IPS-20b (cell line): ENCODE results near the gene SDHAF4.

Experiments
- H3K27ac ChIP-seq: one replicate; pipeline ENCODE4 v1.5.1; 2013; ENCODE audit warnings: low read length
- H3K27me3 ChIP-seq: 2 replicates; pipeline ENCODE4 v1.6.1; 2013; ENCODE audit warnings: mild to moderate bottlenecking, low read length, inconsistent platforms; ENCODE audit not compliant: insufficient read depth
- H3K36me3 ChIP-seq: 2 replicates; pipeline ENCODE4 v1.6.1; 2013; ENCODE audit warnings: low read depth, mild to moderate bottlenecking, inconsistent platforms, low read length, moderate library complexity; ENCODE audit not compliant: insufficient read depth
- H3K4me1 ChIP-seq: 2 replicates; pipeline ENCODE4 v1.6.1; 2013; ENCODE audit warnings: mild to moderate bottlenecking, control low read depth, inconsistent platforms, low read length, moderate library complexity; ENCODE audit not compliant: insufficient read depth
- H3K4me3 ChIP-seq: 2 replicates; pipeline ENCODE4 v1.5.1; 2013; ENCODE audit warnings: mild to moderate bottlenecking, low read length, inconsistent platforms
- H3K9ac ChIP-seq: 2 replicates; pipeline ENCODE4 v1.6.1; 2013; ENCODE audit warnings: low read depth, mild to moderate bottlenecking, inconsistent platforms, low read length, moderate library complexity
- H3K9me3 ChIP-seq: 2 replicates; pipeline ENCODE4 v1.6.1; 2013; ENCODE audit warnings: mild to moderate bottlenecking, low read depth, low read length, inconsistent platforms; ENCODE audit not compliant: insufficient read depth

The SDHAF4 gene

DNA sequence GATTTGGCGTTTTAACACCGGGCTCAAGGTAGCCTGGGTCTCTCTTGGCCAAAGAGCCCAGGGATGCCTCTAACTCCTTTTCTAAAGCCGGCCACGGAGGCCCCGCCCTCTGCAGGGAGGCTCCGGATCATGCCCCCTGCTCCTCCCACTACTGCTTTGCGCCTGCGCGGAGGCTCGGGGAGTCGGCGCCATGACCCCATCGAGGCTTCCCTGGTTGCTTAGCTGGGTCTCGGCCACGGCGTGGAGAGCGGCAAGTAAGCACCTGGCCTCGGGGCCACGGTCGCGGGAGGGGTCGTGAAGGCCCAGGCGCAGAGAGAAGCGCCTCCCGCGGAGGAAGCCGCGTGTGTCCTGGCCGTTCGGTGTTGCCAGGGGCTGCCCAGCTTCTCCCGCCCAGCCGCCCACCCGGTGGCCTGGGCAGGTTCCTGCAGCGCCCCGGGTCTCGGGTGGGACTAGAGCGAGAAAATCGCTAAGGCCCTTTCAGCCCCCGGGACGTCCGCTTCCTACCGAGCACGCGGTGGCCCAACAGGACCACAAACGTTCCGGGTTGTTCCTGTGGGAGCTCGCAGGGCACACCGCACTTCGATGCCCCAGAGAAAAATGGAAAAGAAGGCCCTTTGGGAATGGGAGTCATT is at the start of gene SDHAF4:
Gene SDHAF4 (plus strand): TSS at position 180 of the 632 bp plus-strand sequence. CDS start 11 bp downstream, at position 191.
- no peaks in the 10 kb centered on the region for H3K9me3 ChIP-seq
- H3K27ac ChIP-seq, result peak within 1 kb of the TSS; percentile 77
- peak within 1 kb of the TSS; percentile 93 for H3K9ac ChIP-seq
- H3K36me3 ChIP-seq, result no peaks in the 10 kb centered on the region
- peaks cover 4% of the 10 kb centered on the region; the same call in 1 of the 2 replicates for H3K4me1 ChIP-seq
- H3K4me3 ChIP-seq, result peak within 1 kb of the TSS; percentile 87
- H3K27me3 ChIP-seq, result peaks cover 8% of the 10 kb centered on the region; the same call in 1 of the 2 replicates

DNA sequence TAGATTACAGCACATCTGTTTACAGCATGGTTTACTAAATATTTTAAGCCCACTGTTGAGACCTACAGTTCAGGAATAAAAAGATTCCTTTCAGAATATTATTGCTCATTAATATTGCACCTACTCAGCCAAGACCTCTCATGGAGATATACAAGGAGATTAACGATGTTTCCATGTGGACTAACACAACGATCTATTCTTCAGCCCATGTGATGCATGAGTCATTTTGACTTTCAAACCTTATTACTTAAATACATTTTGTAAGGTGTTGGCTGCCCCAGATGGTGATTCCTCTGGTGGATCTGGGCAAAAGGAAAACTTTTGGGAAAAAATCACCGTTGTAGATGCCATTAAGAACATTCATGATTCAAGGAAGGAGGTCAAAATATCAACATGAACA is 48.0 kb upstream of the SDHAF4 start:
- peaks cover 9% of the 10 kb centered on the region; the same call in 1 of the 2 replicates for H3K36me3 ChIP-seq
- no peak overlapping the region for H3K9ac ChIP-seq
- no peaks in the 10 kb centered on the region for H3K4me1 ChIP-seq
- H3K4me3 ChIP-seq, result no peak overlapping the region
- no peak overlapping the region for H3K27ac ChIP-seq
- H3K27me3 ChIP-seq, result no peaks in the 10 kb centered on the region
- H3K9me3 ChIP-seq, result no peaks in the 10 kb centered on the region

GRCh38 chr6:70520575-70520974 is 46.2 kb upstream of the SDHAF4 start:
- Histone ChIP-seq H3K27me3 (no peaks in the 10 kb centered on the region), H3K36me3 (peaks cover 15% of the 10 kb centered on the region; the same call in 1 of the 2 replicates), H3K9me3 (no peaks in the 10 kb centered on the region), H3K27ac (no peak overlapping the region), H3K4me3 (no peak overlapping the region), H3K4me1 (no peaks in the 10 kb centered on the region), H3K9ac (no peak overlapping the region)

DNA sequence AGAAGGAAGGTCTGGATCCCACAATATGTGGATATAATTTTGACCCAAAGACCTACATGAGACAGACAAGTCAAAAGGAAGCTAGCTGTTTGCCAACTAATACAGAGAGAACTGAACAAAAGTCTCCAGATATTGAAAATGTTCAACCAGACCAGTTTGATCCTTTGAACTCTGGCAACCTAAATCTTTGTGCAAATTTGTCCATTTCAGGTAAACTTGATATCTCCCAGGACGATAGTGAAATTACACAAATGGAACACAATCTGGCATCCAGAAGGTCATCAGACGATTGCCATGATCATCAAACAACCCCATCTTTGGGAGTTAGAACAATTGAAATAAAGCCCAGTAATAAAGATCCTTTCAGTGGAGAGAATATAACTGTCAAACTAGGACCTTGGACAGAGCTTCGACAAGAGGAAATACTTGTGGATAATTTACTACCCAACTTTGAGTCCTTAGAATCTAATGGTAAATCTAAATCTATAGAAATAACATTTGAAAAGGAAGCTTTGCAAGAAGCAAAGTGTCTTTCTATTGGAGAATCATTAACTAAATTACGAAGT is 41.9 kb upstream of the SDHAF4 start:
- Histone ChIP-seq H3K27ac (no peak overlapping the region), H3K9me3 (no peaks in the 10 kb centered on the region), H3K36me3 (peaks cover 35% of the 10 kb centered on the region; the same call in 1 of the 2 replicates), H3K4me1 (no peaks in the 10 kb centered on the region), H3K9ac (no peak overlapping the region), H3K27me3 (no peaks in the 10 kb centered on the region), H3K4me3 (no peak overlapping the region)

- Histone ChIP-seq H3K36me3 (peaks cover 38% of the 10 kb centered on the region; the same call in 1 of the 2 replicates), H3K27ac (no peak overlapping the region), H3K9ac (no peak overlapping the region), H3K4me3 (no peak overlapping the region), H3K9me3 (no peaks in the 10 kb centered on the region), H3K27me3 (no peaks in the 10 kb centered on the region), H3K4me1 (no peaks in the 10 kb centered on the region)
Measured at GRCh38 chr6:70527071-70527737, 39.5 kb upstream of the SDHAF4 start.

DNA sequence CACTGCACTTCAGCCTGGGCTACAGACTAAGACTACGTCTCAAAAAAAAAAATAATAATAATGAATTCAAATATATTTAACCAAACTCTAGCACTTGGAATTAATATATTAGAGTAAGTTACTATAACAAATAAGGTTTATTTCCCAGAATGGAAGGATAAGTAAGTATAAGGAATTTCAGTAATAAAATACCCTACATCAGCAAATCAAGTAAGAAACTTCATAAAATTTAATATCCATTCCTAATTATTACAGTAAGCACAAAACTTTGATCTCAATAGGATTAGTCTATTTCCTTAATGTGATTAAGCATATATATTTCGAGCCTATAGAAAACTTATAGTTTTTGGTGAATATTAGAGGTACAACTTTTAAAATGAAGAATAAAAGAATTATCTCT is 36.7 kb upstream of the SDHAF4 start:
- Histone ChIP-seq H3K27ac (no peak overlapping the region), H3K27me3 (no peaks in the 10 kb centered on the region), H3K36me3 (peaks cover 38% of the 10 kb centered on the region; the same call in 1 of the 2 replicates), H3K4me1 (no peaks in the 10 kb centered on the region), H3K4me3 (no peak overlapping the region), H3K9ac (no peak overlapping the region), H3K9me3 (no peaks in the 10 kb centered on the region)

GRCh38 chr6:70531133-70531532 is 35.6 kb upstream of the SDHAF4 start:
- Histone ChIP-seq H3K36me3 (peaks cover 37% of the 10 kb centered on the region; the same call in 1 of the 2 replicates), H3K9ac (no peak overlapping the region), H3K9me3 (no peaks in the 10 kb centered on the region), H3K27me3 (no peaks in the 10 kb centered on the region), H3K4me3 (no peak overlapping the region), H3K27ac (no peak overlapping the region), H3K4me1 (no peaks in the 10 kb centered on the region)

DNA sequence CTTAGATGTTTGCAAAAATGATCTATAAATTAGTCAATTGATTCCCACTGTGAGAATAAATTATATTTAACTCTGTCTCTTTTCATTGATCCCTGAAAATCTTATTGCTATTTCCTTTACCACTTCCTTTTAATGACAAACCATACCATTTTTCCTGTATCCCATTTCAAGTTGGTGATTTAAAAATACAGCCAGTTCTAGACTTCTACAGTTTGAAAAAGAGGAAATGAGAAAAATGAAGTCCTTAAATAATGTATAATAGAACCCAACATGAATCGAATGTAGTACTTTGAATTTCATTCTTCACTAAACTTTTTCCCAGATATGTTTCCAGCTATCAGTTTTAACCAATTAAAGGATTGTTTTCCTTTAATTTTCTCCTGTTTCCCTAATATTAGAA is 29.5 kb upstream of the SDHAF4 start:
- Histone ChIP-seq H3K27ac (no peak overlapping the region), H3K9ac (no peak overlapping the region), H3K4me3 (no peak overlapping the region), H3K36me3 (peaks cover 36% of the 10 kb centered on the region), H3K4me1 (no peaks in the 10 kb centered on the region), H3K27me3 (no peaks in the 10 kb centered on the region), H3K9me3 (no peaks in the 10 kb centered on the region)

DNA sequence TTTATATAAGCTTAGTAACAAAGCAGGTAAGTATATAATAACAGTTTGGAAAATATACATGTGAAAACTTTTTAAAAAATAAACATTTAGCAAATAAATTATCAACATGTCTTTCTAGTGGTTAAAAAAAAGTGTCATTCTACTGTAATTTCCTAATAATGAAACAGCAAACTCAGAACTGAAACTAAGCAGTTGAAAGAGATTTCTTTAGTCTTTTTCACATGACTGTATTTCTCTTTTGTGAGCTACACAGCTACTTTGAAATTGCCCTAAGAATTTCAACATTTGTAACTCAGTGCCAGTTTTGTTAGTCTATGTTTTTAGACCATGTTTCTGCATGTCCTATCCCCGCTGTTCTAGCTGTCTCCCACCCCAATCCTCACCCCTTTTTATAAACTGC is 28.4 kb upstream of the SDHAF4 start:
- Histone ChIP-seq H3K36me3 (peaks cover 40% of the 10 kb centered on the region), H3K27ac (no peak overlapping the region), H3K4me3 (no peak overlapping the region), H3K27me3 (no peaks in the 10 kb centered on the region), H3K9ac (no peak overlapping the region), H3K9me3 (no peaks in the 10 kb centered on the region), H3K4me1 (no peaks in the 10 kb centered on the region)

GRCh38 chr6:70547313-70547712 is 19.4 kb upstream of the SDHAF4 start:
- Histone ChIP-seq H3K4me3 (no peak overlapping the region), H3K27ac (no peak overlapping the region), H3K4me1 (peaks cover 8% of the 10 kb centered on the region; the same call in 1 of the 2 replicates), H3K27me3 (no peaks in the 10 kb centered on the region), H3K9me3 (no peaks in the 10 kb centered on the region), H3K36me3 (peaks cover 5% of the 10 kb centered on the region), H3K9ac (no peak overlapping the region)

DNA sequence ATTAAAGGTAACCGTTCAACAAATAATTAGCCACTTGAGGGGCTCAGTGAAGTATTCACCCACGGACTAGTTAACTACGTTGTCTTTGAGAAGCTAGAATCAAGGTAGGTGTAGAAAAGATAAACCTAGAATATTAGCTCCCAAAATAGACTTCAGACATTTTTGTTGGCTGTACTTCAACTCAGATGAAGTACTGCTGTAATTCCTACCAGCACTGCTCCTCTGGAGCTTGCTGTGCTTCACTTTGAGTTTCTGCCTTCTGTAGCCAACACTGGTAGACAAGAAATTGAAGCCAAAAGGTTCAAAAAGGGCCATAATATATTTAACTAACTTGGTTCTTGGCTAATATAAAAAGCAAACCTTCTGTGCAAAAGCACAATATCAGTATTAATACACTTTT is 18.8 kb upstream of the SDHAF4 start:
- no peaks in the 10 kb centered on the region for H3K36me3 ChIP-seq
- H3K27ac ChIP-seq, result no peak overlapping the region
- H3K9ac ChIP-seq, result no peak overlapping the region
- H3K27me3 ChIP-seq, result no peaks in the 10 kb centered on the region
- no peaks in the 10 kb centered on the region for H3K9me3 ChIP-seq
- H3K4me1 ChIP-seq, result peaks cover 8% of the 10 kb centered on the region; the same call in 1 of the 2 replicates
- H3K4me3 ChIP-seq, result no peak overlapping the region

GRCh38 chr6:70549327-70549726 is 17.4 kb upstream of the SDHAF4 start:
- H3K9ac ChIP-seq, result no peak overlapping the region
- no peaks in the 10 kb centered on the region for H3K27me3 ChIP-seq
- H3K9me3 ChIP-seq, result no peaks in the 10 kb centered on the region
- H3K27ac ChIP-seq, result no peak overlapping the region
- no peaks in the 10 kb centered on the region for H3K36me3 ChIP-seq
- peaks cover 8% of the 10 kb centered on the region; the same call in 1 of the 2 replicates for H3K4me1 ChIP-seq
- H3K4me3 ChIP-seq, result no peak overlapping the region
